ENCODE data around the gene DMWD. TPM values are rescaled to one million over a fixed set of nuclear protein-coding genes. Genes with fewer than 3 reads are reported as not detected.

Gene DMWD
- total RNA-seq, 4 donors from 2014 or later, result 41.5 to 75.5 (median 59.4) TPM

DNA sequence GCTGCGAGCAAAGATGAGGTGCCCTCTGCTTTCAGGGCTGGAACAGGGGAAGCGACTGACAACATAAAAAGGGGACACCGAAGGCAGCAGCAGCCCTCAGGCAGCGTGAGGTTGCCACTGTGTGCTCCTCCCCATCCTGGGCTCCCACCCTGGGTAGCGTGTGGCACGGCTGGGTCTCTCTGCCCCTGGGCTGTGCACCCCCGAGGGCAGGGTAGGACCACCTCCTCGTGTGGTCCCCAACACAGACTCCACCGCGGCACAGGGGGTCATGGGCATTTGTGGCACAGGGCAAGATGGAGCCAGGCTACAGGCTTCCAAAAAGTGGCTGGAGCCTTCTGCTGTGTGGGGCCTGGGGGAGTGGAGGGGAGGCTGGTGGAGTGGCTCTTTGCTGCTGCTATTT, 28.9 kb upstream of the DMWD start:
- Histone ChIP-seq H3K4me3 (no peak overlapping the region), H3K27ac (no peak overlapping the region), H3K9me3 (no peaks in the 10 kb centered on the region), H3K36me3 (peaks cover 0 to 86% of the 10 kb centered on the region in 2 donors), H3K27me3 (no peaks in the 10 kb centered on the region), H3K4me1 (peaks cover 0 to 19% (median 4%) of the 10 kb centered on the region in 3 donors)
- TF ChIP-seq, protein P1, sequence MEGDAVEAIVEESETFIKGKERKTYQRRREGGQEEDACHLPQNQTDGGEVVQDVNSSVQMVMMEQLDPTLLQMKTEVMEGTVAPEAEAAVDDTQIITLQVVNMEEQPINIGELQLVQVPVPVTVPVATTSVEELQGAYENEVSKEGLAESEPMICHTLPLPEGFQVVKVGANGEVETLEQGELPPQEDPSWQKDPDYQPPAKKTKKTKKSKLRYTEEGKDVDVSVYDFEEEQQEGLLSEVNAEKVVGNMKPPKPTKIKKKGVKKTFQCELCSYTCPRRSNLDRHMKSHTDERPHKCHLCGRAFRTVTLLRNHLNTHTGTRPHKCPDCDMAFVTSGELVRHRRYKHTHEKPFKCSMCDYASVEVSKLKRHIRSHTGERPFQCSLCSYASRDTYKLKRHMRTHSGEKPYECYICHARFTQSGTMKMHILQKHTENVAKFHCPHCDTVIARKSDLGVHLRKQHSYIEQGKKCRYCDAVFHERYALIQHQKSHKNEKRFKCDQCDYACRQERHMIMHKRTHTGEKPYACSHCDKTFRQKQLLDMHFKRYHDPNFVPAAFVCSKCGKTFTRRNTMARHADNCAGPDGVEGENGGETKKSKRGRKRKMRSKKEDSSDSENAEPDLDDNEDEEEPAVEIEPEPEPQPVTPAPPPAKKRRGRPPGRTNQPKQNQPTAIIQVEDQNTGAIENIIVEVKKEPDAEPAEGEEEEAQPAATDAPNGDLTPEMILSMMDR (IDR thresholded peaks at IDR 0.05), result no peak
- no peak for TF ChIP-seq EP300 (IDR thresholded peaks at IDR 0.05)
- no peak for TF ChIP-seq POLR2A (IDR thresholded peaks at IDR 0.05)
- 62 to 70% methylated on average over 3 to 4 of the region's 10 CpGs for WGBS, 2 donors (ENCODE audit: low coverage in 1 of 2)
- ATAC-seq, result no peak

DNA sequence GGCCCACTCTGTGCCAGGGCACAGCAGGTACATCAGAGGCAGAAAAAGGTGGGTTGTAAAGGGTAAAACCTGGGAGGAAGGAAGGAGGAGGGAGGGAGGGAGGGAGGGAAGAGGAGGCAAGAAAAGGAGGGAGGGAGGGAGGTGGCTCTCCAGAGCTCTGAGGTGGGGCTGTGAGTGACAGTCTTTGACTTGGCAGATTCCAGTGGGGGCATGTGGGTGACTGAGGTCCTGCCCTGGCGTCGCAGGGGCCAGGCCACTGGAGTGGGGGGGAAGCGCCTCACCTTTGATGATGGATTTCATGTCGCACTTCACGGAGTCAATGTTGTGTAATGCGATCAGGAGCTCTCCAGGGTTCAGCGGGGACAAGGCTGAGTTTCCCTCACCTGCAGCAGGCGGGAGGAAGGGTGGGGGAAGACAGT, 28.5 kb upstream of the DMWD start:
- no peak overlapping the region for H3K4me3 ChIP-seq
- WGBS, 2 donors (ENCODE audit: low coverage in 1 of 2), result 54% methylated on average over 8 of the region's 8 CpGs; no CpG with 5 or more reads in 1 of the 2 donors
- no peaks in the 10 kb centered on the region for H3K9me3 ChIP-seq
- no peak for TF ChIP-seq EP300 (IDR thresholded peaks at IDR 0.05)
- no peak for TF ChIP-seq POLR2A (IDR thresholded peaks at IDR 0.05)
- TF ChIP-seq POLR2AphosphoS5 (IDR thresholded peaks at IDR 0.05), result no peak
- TF ChIP-seq, protein P1 (IDR thresholded peaks at IDR 0.05), result no peak
- no peak overlapping the region for H3K27ac ChIP-seq
- no peak for ATAC-seq
- peaks cover 4% of the 10 kb centered on the region for H3K27me3 ChIP-seq
- peaks cover 0 to 82% of the 10 kb centered on the region in 2 donors for H3K36me3 ChIP-seq
- peaks cover 0 to 23% (median 5%) of the 10 kb centered on the region in 3 donors for H3K4me1 ChIP-seq

DNA sequence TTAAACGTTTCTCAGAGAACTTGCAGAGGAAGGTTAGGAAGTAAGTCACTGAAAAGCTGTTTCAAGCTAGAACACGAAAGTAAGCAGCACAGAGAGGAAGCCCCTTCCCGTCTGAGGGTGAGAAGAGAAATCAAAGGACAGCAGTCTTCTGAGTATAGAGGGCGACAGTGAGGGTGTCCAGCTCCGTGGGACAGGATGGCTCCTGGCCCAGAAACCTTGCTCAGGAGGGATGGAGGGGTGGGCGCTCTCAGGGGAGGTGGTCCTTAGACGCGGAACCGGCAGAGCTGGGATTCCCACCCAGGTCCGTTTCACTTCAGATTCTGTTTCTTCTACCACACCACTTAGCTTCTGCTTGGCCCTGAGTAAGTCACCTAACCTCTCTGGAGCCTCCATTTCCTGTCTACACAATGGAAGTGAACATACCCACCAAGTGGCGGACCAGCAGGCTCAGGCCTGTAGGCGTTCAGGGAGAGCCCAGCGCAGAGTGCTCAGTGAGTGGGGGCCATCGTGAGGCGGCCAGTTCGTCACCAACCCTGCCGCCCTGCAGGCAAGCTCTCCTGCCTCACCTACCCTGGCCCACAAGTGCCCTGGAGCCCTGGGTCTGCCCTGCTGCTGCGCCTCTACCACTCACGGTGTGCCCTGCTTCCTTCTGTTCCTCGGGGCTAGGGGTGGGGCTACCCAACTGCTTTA, 27.9 kb upstream of the DMWD start:
- 56 to 59% methylated on average over 6 to 9 of the region's 20 CpGs for WGBS, 2 donors (ENCODE audit: low coverage in 1 of 2)
- Histone ChIP-seq H3K27ac (no peak overlapping the region), H3K4me3 (no peak overlapping the region), H3K4me1 (peaks cover 0 to 29% (median 10%) of the 10 kb centered on the region in 3 donors), H3K9me3 (no peaks in the 10 kb centered on the region), H3K27me3 (peaks cover 10% of the 10 kb centered on the region), H3K36me3 (peaks cover 0 to 76% of the 10 kb centered on the region in 2 donors)
- ATAC-seq, result no peak
- no peak for TF ChIP-seq EP300 (IDR thresholded peaks at IDR 0.05)
- TF ChIP-seq POLR2AphosphoS5 (IDR thresholded peaks at IDR 0.05), result no peak
- no peak for TF ChIP-seq POLR2A (IDR thresholded peaks at IDR 0.05)
- TF ChIP-seq, protein P1 (IDR thresholded peaks at IDR 0.05), result no peak

DNA sequence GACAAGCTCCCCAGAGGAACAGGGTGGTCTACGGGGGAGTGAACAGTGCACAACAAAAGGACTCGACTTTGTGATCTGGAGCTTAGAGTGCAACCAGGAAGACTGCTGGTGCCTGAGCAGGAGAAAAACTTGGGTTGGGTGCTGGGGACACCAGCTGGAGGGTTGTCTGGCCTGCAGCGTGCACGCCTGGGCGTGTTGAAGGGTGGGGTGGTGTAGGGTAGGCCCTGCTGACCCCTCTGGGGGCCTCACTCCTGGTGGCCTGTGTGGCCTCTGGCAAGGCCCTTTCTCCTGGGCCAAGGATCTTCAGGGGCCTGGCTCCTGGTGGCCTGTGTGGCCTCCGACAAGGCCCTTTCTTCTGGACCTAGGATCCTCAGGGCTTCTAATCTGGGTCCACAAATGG, 27.1 kb upstream of the DMWD start:
- no peaks in the 10 kb centered on the region for H3K9me3 ChIP-seq
- no peak for ATAC-seq
- H3K4me1 ChIP-seq, result peaks cover 0 to 34% (median 17%) of the 10 kb centered on the region in 3 donors
- 60% methylated on average over 1 of the region's 6 CpGs; no CpG with 5 or more reads in 1 of the 2 donors for WGBS, 2 donors (ENCODE audit: low coverage in 1 of 2)
- H3K36me3 ChIP-seq, result peaks cover 0 to 68% of the 10 kb centered on the region in 2 donors
- H3K27me3 ChIP-seq, result peaks cover 18% of the 10 kb centered on the region
- H3K4me3 ChIP-seq, result no peak overlapping the region
- TF ChIP-seq POLR2AphosphoS5 (IDR thresholded peaks at IDR 0.05) (no peak), POLR2A (IDR thresholded peaks at IDR 0.05) (no peak), EP300 (IDR thresholded peaks at IDR 0.05) (no peak)
- TF ChIP-seq, protein P1 (IDR thresholded peaks at IDR 0.05), result no peak
- H3K27ac ChIP-seq, result no peak overlapping the region
